Chondrocyte (in vitro differentiated cells): ENCODE data around the gene FFAR1. TPM values are rescaled to one million over a fixed set of nuclear protein-coding genes. Genes with fewer than 3 reads are reported as not detected.

Experiments
- DNase-seq: peaks from one replicate; pipeline ENCODE4 v3.0.0; 2021; ENCODE audit warnings: mixed read lengths, low spot score
- H3K27ac Mint-ChIP-seq: one replicate; pipeline ENCODE4 v1.8.0; 2021; ENCODE audit warnings: mild to moderate bottlenecking, moderate library complexity, mixed read lengths; ENCODE audit not compliant: unreplicated experiment
- H3K27me3 Mint-ChIP-seq: 2 replicates; pipeline ENCODE4 v1.8.0; 2021; ENCODE audit warnings: low read depth, mixed read lengths
- H3K36me3 Mint-ChIP-seq: 2 replicates; pipeline ENCODE4 v1.8.0; 2021; ENCODE audit warnings: low read depth, mixed read lengths
- H3K4me1 Mint-ChIP-seq: 2 replicates; pipeline ENCODE4 v1.8.0; 2021; ENCODE audit warnings: low read depth, mild to moderate bottlenecking, mixed read lengths
- H3K4me3 Mint-ChIP-seq: one replicate; pipeline ENCODE4 v1.8.0; 2021; ENCODE audit warnings: mild to moderate bottlenecking, moderate library complexity, mixed read lengths; ENCODE audit not compliant: unreplicated experiment
- H3K9me3 Mint-ChIP-seq: 2 replicates; pipeline ENCODE4 v1.8.0; 2021; ENCODE audit warnings: low read depth, mixed read lengths
- CTCF ChIP-seq: fragments of 200-600 bp; sonication (generic); IDR thresholded peaks from 2 replicates; pipeline ENCODE4 v1.5.0; 2021; ENCODE audit warnings: antibody characterized with exemption, mild to moderate bottlenecking, moderate library complexity
- total RNA-seq: library from RNA; stranded (reverse); gene quantifications from 3 replicates; pipeline ENCODE4 v1.2.1, GENCODE V29; 2021

Gene FFAR1
- total RNA-seq, 1 donor from 2014 or later: not detected

DNA sequence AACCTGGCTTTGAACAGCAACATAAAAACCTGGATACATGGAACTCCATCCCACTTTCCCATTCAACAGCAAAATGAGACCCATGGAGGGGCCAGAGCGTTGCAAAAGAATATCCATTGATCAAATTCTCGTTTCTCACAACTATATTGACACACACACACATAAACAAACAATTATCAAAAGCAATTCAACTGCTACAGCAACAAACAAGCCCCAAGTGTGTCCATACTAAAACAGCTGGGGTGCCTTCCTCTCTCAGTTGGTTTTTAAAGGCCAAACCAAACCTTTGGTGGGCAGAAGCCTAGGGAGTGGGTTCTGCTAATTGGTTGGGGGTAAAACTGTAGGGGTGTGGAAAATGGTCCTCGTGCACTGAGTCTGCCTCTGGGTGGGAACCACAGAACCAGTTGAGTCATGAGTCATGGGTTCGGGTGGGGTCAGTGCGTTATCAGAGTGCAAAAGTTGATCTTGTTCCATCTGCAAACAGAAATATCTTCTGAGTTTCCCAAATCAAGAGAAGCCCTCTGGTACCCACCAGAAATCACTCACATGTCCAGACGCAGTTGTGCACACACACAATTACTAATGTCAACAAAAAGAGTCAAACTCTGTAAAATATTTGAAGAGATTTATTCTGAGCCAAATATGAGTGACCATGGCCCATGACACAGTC lies 41.6 kb downstream of the FFAR1 start:
- Mint-ChIP-seq H3K4me1 (no peaks in the 10 kb centered on the region), H3K27me3 (peaks cover 6% of the 10 kb centered on the region), H3K27ac (no peak overlapping the region), H3K9me3 (peaks cover 9% of the 10 kb centered on the region), H3K36me3 (no peaks in the 10 kb centered on the region), H3K4me3 (no peak overlapping the region)
- no peak for TF ChIP-seq CTCF
- DNase-seq: no peak

- Mint-ChIP-seq H3K4me1 (no peaks in the 10 kb centered on the region), H3K4me3 (no peak overlapping the region), H3K27me3 (peaks cover 6% of the 10 kb centered on the region), H3K36me3 (no peaks in the 10 kb centered on the region), H3K9me3 (no peaks in the 10 kb centered on the region), H3K27ac (no peak overlapping the region)
- no peak for DNase-seq
- TF ChIP-seq CTCF: no peak
Observed at GRCh38 chr19:35392742-35393715, 45.3 kb downstream of the FFAR1 start.

GRCh38 chr19:35395382-35396199 lies 47.9 kb downstream of the FFAR1 start:
- H3K4me3 Mint-ChIP-seq: no peak overlapping the region
- no peak overlapping the region for H3K27ac Mint-ChIP-seq
- H3K4me1 Mint-ChIP-seq: no peaks in the 10 kb centered on the region
- no peak for TF ChIP-seq CTCF
- no peak for DNase-seq
- no peaks in the 10 kb centered on the region for H3K36me3 Mint-ChIP-seq
- peaks cover 7% of the 10 kb centered on the region for H3K27me3 Mint-ChIP-seq
- H3K9me3 Mint-ChIP-seq: no peaks in the 10 kb centered on the region

- no peak for TF ChIP-seq CTCF
- H3K27me3 Mint-ChIP-seq: peaks cover 4% of the 10 kb centered on the region
- no peak overlapping the region for H3K4me3 Mint-ChIP-seq
- no peaks in the 10 kb centered on the region for H3K4me1 Mint-ChIP-seq
- no peak for DNase-seq
- H3K27ac Mint-ChIP-seq: no peak overlapping the region
- H3K36me3 Mint-ChIP-seq: no peaks in the 10 kb centered on the region
- no peaks in the 10 kb centered on the region for H3K9me3 Mint-ChIP-seq
Observed at GRCh38 chr19:35396240-35396885, 48.7 kb downstream of the FFAR1 start.
